Measurements from ENCODE around the gene MYH11.
"Not testable (repeated sequence)": the region's sequence is repeated elsewhere in the genome, so short reads cannot be mapped to it uniquely, and the experiment has no call there.

MYH11 gene

GRCh38 chr16:15701367-15701766 is 155.5 kb downstream of the MYH11 start:
- FAIRE-seq, result no peak
- TF ChIP-seq POLR2AphosphoS5 (IDR thresholded peaks at IDR 0.05; ENCODE audit: low read depth, low read length) (no peak), TAF1 (IDR thresholded peaks at IDR 0.05; ENCODE audit: borderline replicate concordance, low read depth, low read length) (no peak), POLR2A (IDR thresholded peaks at IDR 0.05; ENCODE audit: low read depth, low read length) (no peak)

GRCh38 chr16:15699819-15700218 is 157.0 kb downstream of the MYH11 start:
- DNase-seq (ENCODE audit: insufficient read length) (no peak), FAIRE-seq (no peak)
- TF ChIP-seq POLR2AphosphoS5 (IDR thresholded peaks at IDR 0.05; ENCODE audit: low read depth, low read length) (no peak), TAF1 (IDR thresholded peaks at IDR 0.05; ENCODE audit: borderline replicate concordance, low read depth, low read length) (no peak), POLR2A (IDR thresholded peaks at IDR 0.05; ENCODE audit: low read depth, low read length) (no peak)

More at GRCh38 chr16:15701367-15701766, 155.5 kb downstream of the MYH11 start:
- DNase-seq (ENCODE audit: insufficient read length), result no peak

DNA sequence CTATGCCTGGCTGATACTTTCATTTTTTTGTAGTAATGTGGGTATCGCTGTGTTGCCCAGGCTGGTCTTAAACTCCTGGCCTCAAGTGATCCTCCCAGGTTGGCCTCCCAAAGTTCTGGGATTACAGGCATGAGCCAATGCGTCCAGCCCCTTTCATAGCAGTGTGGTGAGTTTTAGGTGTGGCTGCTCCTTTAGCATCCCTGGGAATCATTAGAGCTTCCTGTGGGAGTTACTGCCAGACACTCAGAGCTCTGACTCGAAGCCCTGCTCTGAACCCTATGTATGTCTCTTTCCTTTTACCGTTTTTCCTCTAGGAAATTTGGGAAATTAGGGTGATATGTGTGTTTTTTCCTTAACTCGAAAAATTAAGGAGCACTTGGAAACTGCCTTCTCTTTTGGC is 162.3 kb downstream of the MYH11 start:
- DNase-seq (ENCODE audit: insufficient read length), result no peak
- FAIRE-seq, result no peak
- TF ChIP-seq POLR2AphosphoS5 (IDR thresholded peaks at IDR 0.05; ENCODE audit: low read depth, low read length) (no peak), TAF1 (IDR thresholded peaks at IDR 0.05; ENCODE audit: borderline replicate concordance, low read depth, low read length) (no peak), POLR2A (IDR thresholded peaks at IDR 0.05; ENCODE audit: low read depth, low read length) (no peak)

DNA sequence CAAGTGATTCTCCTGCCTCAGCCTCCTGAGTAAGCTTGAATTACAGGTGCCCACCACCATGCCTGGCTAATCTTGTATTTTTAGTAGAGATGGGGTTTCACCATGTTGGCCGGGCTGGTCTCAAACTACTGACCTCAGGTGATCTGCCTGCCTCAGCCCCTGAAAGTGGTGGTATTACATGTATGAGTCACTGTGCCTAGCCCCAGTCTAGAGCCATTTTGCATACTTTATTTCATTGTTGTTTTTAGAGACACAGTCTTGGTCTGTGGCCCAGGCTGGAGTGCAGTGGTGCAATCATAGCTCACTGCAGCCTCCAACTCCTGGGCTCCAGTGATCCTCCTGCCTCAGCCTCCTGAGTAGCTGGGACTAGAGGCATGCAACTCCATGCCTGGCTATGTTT is 164.3 kb downstream of the MYH11 start:
- not testable (repeated sequence) for DNase-seq (ENCODE audit: insufficient read length); FAIRE-seq

GRCh38 chr16:15691046-15691445 is 165.8 kb downstream of the MYH11 start:
- TF ChIP-seq POLR2AphosphoS5 (IDR thresholded peaks at IDR 0.05; ENCODE audit: low read depth, low read length), result no peak
- TF ChIP-seq TAF1 (IDR thresholded peaks at IDR 0.05; ENCODE audit: borderline replicate concordance, low read depth, low read length), result no peak
- no peak for TF ChIP-seq POLR2A (IDR thresholded peaks at IDR 0.05; ENCODE audit: low read depth, low read length)
- no peak for FAIRE-seq
- no peak for DNase-seq (ENCODE audit: insufficient read length)

- DNase-seq (ENCODE audit: insufficient read length) (no peak), FAIRE-seq (no peak)
- TF ChIP-seq POLR2AphosphoS5 (IDR thresholded peaks at IDR 0.05; ENCODE audit: low read depth, low read length) (no peak), TAF1 (IDR thresholded peaks at IDR 0.05; ENCODE audit: borderline replicate concordance, low read depth, low read length) (no peak), POLR2A (IDR thresholded peaks at IDR 0.05; ENCODE audit: low read depth, low read length) (no peak)
Measured at GRCh38 chr16:15690296-15690695, 166.5 kb downstream of the MYH11 start.

- no peak for TF ChIP-seq POLR2A (IDR thresholded peaks at IDR 0.05; ENCODE audit: low read depth, low read length)
- TF ChIP-seq POLR2AphosphoS5 (IDR thresholded peaks at IDR 0.05; ENCODE audit: low read depth, low read length), result no peak
- TF ChIP-seq TAF1 (IDR thresholded peaks at IDR 0.05; ENCODE audit: borderline replicate concordance, low read depth, low read length), result no peak
- FAIRE-seq, result no peak
- no peak for DNase-seq (ENCODE audit: insufficient read length)
Measured at GRCh38 chr16:15689290-15689689, 167.5 kb downstream of the MYH11 start.

- FAIRE-seq (no peak), DNase-seq (ENCODE audit: insufficient read length) (no peak)
- no peak for TF ChIP-seq POLR2AphosphoS5 (IDR thresholded peaks at IDR 0.05; ENCODE audit: low read depth, low read length)
- TF ChIP-seq TAF1 (IDR thresholded peaks at IDR 0.05; ENCODE audit: borderline replicate concordance, low read depth, low read length), result no peak
Measured at GRCh38 chr16:15686287-15686686, 170.5 kb downstream of the MYH11 start.

GRCh38 chr16:15682105-15682570 is 174.7 kb downstream of the MYH11 start:
- DNase-seq (ENCODE audit: insufficient read length), result no peak
- no peak for FAIRE-seq
- TF ChIP-seq TAF1 (IDR thresholded peaks at IDR 0.05; ENCODE audit: borderline replicate concordance, low read depth, low read length) (no peak), POLR2AphosphoS5 (IDR thresholded peaks at IDR 0.05; ENCODE audit: low read depth, low read length) (no peak), POLR2A (IDR thresholded peaks at IDR 0.05; ENCODE audit: low read depth, low read length) (no peak)

DNA sequence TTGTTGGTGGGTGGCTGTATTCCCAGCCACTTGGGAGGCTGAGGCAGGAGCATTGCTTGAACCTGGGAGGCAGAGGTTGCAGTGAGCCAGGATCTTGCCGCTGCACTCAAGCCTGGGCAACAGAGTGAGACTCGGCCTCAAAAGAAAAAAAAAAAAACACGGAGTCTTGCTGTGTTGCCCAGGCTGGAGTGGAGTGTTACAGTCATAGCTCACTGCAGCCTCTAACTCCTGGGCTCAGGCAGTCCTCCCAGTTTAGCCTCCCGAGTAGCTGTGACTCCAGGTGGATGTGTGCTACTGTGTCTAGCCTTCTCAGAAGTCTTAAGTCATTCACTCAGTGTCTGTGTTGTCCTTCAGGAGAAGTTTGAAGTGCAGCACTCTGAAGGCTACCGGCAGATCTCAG is 179.4 kb downstream of the MYH11 start:
- FAIRE-seq (no peak), DNase-seq (ENCODE audit: insufficient read length) (no peak)
- TF ChIP-seq POLR2AphosphoS5 (IDR thresholded peaks at IDR 0.05; ENCODE audit: low read depth, low read length) (no peak), TAF1 (IDR thresholded peaks at IDR 0.05; ENCODE audit: borderline replicate concordance, low read depth, low read length) (no peak), POLR2A (IDR thresholded peaks at IDR 0.05; ENCODE audit: low read depth, low read length) (no peak)

DNA sequence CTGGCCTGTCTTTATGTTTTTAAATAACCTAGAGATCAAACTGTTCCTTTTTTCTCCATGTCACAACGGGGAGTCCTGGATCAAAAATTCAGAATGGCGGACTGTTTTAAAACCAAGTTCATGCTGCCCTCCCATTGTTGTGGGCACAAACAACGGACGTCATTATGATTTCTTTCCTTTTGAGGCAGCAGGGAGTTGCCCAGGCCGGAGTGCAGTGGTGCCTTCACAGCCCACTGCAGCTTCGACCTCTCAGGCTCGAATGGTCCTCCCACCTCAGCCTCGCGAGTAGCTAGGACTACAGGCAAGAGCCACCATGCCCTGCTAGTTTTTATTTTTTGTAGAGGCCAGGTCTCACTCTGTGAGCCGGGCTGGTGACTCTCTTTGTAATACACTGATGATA is 180.3 kb downstream of the MYH11 start:
- FAIRE-seq (no peak), DNase-seq (ENCODE audit: insufficient read length) (no peak)
- no peak for TF ChIP-seq POLR2AphosphoS5 (IDR thresholded peaks at IDR 0.05; ENCODE audit: low read depth, low read length)
- TF ChIP-seq TAF1 (IDR thresholded peaks at IDR 0.05; ENCODE audit: borderline replicate concordance, low read depth, low read length), result no peak
- no peak for TF ChIP-seq POLR2A (IDR thresholded peaks at IDR 0.05; ENCODE audit: low read depth, low read length)

DNA sequence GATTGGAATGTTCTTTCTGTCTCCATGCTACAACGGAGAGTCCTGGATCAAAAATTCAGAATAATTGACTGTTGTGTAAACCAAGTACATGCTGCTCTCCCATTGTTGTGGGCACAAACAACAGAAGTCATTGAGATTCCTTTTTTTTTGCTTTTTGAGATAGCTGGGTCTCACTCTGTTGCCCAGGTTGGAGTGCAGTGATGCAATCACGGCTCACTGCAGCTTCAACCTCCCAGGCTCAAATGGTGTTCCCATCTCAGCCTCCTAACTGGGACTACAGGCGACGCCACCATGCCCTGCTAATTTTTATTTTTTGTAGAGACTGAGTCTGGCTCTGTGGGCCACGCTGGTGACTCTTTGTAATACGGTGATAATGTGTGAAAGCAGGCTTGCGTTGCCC is 182.3 kb downstream of the MYH11 start:
- no peak for DNase-seq (ENCODE audit: insufficient read length)
- TF ChIP-seq POLR2A (IDR thresholded peaks at IDR 0.05; ENCODE audit: low read depth, low read length), result no peak
- no peak for TF ChIP-seq POLR2AphosphoS5 (IDR thresholded peaks at IDR 0.05; ENCODE audit: low read depth, low read length)
- TF ChIP-seq TAF1 (IDR thresholded peaks at IDR 0.05; ENCODE audit: borderline replicate concordance, low read depth, low read length), result no peak
- no peak for FAIRE-seq
